Ishikawa (cell line): ENCODE results near the gene PPME1.

ENCODE experiments used
- CEBPB ChIP-seq: IDR thresholded peaks from 2 replicates; pipeline ENCODE4 v1.6.1; 2012
- CREB1 ChIP-seq: IDR thresholded peaks from 2 replicates; pipeline ENCODE4 v1.6.1; 2012; ENCODE audit warnings: low read depth
- TEAD4 ChIP-seq: IDR thresholded peaks from 2 replicates; pipeline ENCODE4 v1.6.1; 2012

DNA sequence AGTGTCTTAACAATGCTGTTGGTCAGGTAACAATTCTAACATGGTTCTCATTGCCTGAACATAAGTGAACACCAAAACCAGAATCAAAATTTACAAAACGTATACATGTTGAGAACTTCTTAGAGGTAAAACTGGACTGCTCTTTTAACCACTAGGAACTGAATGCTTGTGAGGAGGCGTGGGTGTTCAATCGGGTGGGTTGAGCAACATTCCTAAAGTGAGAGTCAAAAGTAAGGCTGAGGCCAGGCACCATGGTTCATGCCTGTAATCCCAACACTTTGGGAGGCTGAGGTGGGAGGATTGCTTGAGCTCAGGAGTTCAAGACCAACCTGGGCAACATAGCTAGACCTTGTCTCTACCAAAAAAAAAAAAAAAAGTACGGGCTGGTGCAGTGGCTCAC lies 11.5 kb downstream of the PPME1 start:
- no peak for TF ChIP-seq CEBPB
- TF ChIP-seq TEAD4, result no peak
- no peak for TF ChIP-seq CREB1
